HepG2 (cell line): ENCODE results near the gene CENPP. TPM values are rescaled to one million over a fixed set of nuclear protein-coding genes. Genes with fewer than 3 reads are reported as not detected.

ENCODE experiments used
- ATAC-seq: fragments of 200-7000 bp; cut with Tn5 transposase; 3 replicates; pipeline ENCODE4 v1.9.1; 2020; ENCODE audit warnings: mild to moderate bottlenecking, moderate library complexity
- BruUV-seq: library from RNA; stranded (reverse); fragments of 400-500 nt; replicated peaks from 2 replicates; lab custom pipeline; 2021; lab: Mats Ljungman, UMichigan
- CTCF ChIA-PET: fragments of 300-600 bp; formaldehyde crosslinking; extraction: SDS; loops from one replicate; lab custom pipeline; 2021; ENCODE audit warnings: low total read pairs, inconsistent platforms, low intra/inter-chr PET ratio; lab: Yijun Ruan, JAX
- POLR2A ChIA-PET: fragments of 350-600 bp; sonication (Branson Sonifier 250); formaldehyde crosslinking; loops from one replicate; lab custom pipeline; 2020; ENCODE audit warnings: antibody characterized with exemption, inconsistent platforms; lab: Yijun Ruan, JAX
- DNase-seq: peaks from one replicate; pipeline ENCODE4 v3.0.0-alpha.2; 2015; ENCODE audit warnings: low spot score
- FAIRE-seq: peaks from 3 replicates; lab custom pipeline; 2011; peaks lifted over from hg19 to GRCh38; lab: Jason Lieb, UNC
- H2AFZ ChIP-seq: one replicate; pipeline ENCODE4 v1.6.1; 2011; ENCODE audit warnings: low read length, inconsistent platforms
- H3K27ac ChIP-seq: fragments of 300-600 bp; 3 replicates; pipeline ENCODE4 v1.8.0; 2011; ENCODE audit warnings: mixed run types, mild to moderate bottlenecking, mixed read lengths, low read length, inconsistent platforms; ENCODE audit not compliant: insufficient read depth; ENCODE audit errors: extremely low read length
- H3K27me3 ChIP-seq, 2 experiments: fragments of 200-600 bp in 1 of 2; 2 replicates in 1 of 2; 3 replicates in 1 of 2; pipeline versions ENCODE4 v1.6.0 to v1.8.0; 2011; ENCODE audit warnings: low read length in 2 of 2, mild to moderate bottlenecking in 2 of 2, moderate library complexity in 2 of 2, inconsistent platforms in 1 of 2; ENCODE audit not compliant: insufficient read depth in 2 of 2, control insufficient read depth in 1 of 2
- H3K36me3 ChIP-seq, 2 experiments: fragments of 200-600 bp in 1 of 2; replicated peaks in 1 of 2; 2 replicates in 1 of 2; 3 replicates in 1 of 2; pipeline versions ENCODE4 v1.5.1 to v1.8.0; 2011; ENCODE audit warnings: low read length in 2 of 2, inconsistent platforms in 1 of 2; ENCODE audit not compliant: insufficient read depth in 2 of 2, control insufficient read depth in 1 of 2
- H3K4me1 ChIP-seq: 2 replicates; pipeline ENCODE4 v1.5.1; 2012; ENCODE audit warnings: low read length, inconsistent platforms; ENCODE audit not compliant: insufficient read depth
- H3K4me2 ChIP-seq: 2 replicates; pipeline ENCODE4 v1.6.0; 2011; ENCODE audit warnings: low read depth, low read length, inconsistent platforms
- H3K4me3 ChIP-seq, 3 experiments: fragments of 200-600 bp in 1 of 3; sonication (generic), shearing (Covaris generic) in 1 of 3; replicated peaks in 1 of 3; 2 replicates each; pipeline ENCODE4 v1.5.1; 2011 to 2016; ENCODE audit warnings: low read length in 3 of 3, inconsistent platforms in 2 of 3, low read depth in 2 of 3, mild to moderate bottlenecking in 2 of 3, control low read depth in 1 of 3, mixed read lengths in 1 of 3; ENCODE audit not compliant: insufficient read depth in 1 of 3
- H3K79me2 ChIP-seq: one replicate; pipeline ENCODE4 v1.6.1; 2011; ENCODE audit warnings: low read length, inconsistent platforms; ENCODE audit not compliant: insufficient read depth
- H3K9ac ChIP-seq: 2 replicates; pipeline ENCODE4 v1.6.0; 2011; ENCODE audit warnings: mild to moderate bottlenecking, low read depth, low read length, inconsistent platforms; ENCODE audit not compliant: insufficient read depth
- H3K9me3 ChIP-seq: 2 replicates; pipeline ENCODE4 v1.5.1; 2012; ENCODE audit warnings: mild to moderate bottlenecking, low read length
- H4K20me1 ChIP-seq: 2 replicates; pipeline ENCODE4 v1.6.0; 2011; ENCODE audit warnings: inconsistent platforms, mild to moderate bottlenecking, low read length, moderate library complexity; ENCODE audit not compliant: insufficient read depth
- FOXP1 ChIP-seq, 2 experiments: fragments of 450-650 bp in 1 of 2; IDR thresholded peaks; 2 replicates each; pipeline ENCODE4 v1.6.1; 2017 to 2018; ENCODE audit warnings: antibody characterized with exemption in 1 of 2
- HNRNPL ChIP-seq: fragments of 200-400 bp; formaldehyde crosslinking; IDR thresholded peaks from 2 replicates; pipeline ENCODE4 v1.6.1; 2017; ENCODE audit warnings: mild to moderate bottlenecking, low read depth, low read length
- KDM5B ChIP-seq: sonication (generic); formaldehyde crosslinking; IDR thresholded peaks from 2 replicates; pipeline ENCODE4 v1.4.0; 2020; ENCODE audit warnings: missing genetic modification reagents, mild to moderate bottlenecking, borderline replicate concordance
- MAFG ChIP-seq: sonication (generic); formaldehyde crosslinking; IDR thresholded peaks from 2 replicates; pipeline ENCODE4 v1.5.1; 2020; ENCODE audit warnings: mild to moderate bottlenecking, missing genetic modification reagents
- U2AF2 ChIP-seq: fragments of 200-400 bp; formaldehyde crosslinking; IDR thresholded peaks from 2 replicates; pipeline ENCODE4 v1.6.1; 2017; ENCODE audit warnings: low read depth, mild to moderate bottlenecking, low read length
- ZNF234 ChIP-seq: sonication (generic); formaldehyde crosslinking; conservative IDR thresholded peaks from 2 replicates; pipeline ENCODE4 v1.5.1; 2020; ENCODE audit warnings: mild to moderate bottlenecking, missing genetic modification reagents
- ZNF263 ChIP-seq: sonication (generic); formaldehyde crosslinking; IDR thresholded peaks from 2 replicates; pipeline ENCODE4 v1.4.0; 2020; ENCODE audit warnings: missing genetic modification reagents
- ZNF350 ChIP-seq: sonication (generic); formaldehyde crosslinking; IDR thresholded peaks from 2 replicates; pipeline ENCODE4 v1.4.0; 2020; ENCODE audit warnings: mild to moderate bottlenecking, low read depth, missing genetic modification reagents, borderline replicate concordance
- ZNF569 ChIP-seq: sonication (generic); formaldehyde crosslinking; IDR thresholded peaks from 2 replicates; pipeline ENCODE4 v1.5.0; 2020; ENCODE audit warnings: mild to moderate bottlenecking, missing genetic modification reagents, moderate library complexity, borderline replicate concordance
- ZNF605 ChIP-seq: sonication (generic); formaldehyde crosslinking; IDR thresholded peaks from 2 replicates; pipeline ENCODE4 v1.8.0; 2022; ENCODE audit warnings: mild to moderate bottlenecking, missing genetic modification reagents
- WGBS: methylation state at CpG from one replicate; pipeline ENCODE4 v1.1.6; 2017; ENCODE audit warnings: low lambda C conversion rate; 5-methylcytosine and 5-hydroxymethylcytosine counted together
- in situ Hi-C: cut with HindIII; loops from 2 replicates; pipeline ENCODE4 v1.10.0; 2017; ENCODE audit warnings: low pct_unique_long_range_greater_than_20kb; ENCODE audit not compliant: extremely low pct_ligation_motif_present
- intact Hi-C: fragments of 100-400 bp; cut with micrococcal nuclease; formaldehyde crosslinking; loops from one replicate; pipeline ENCODE4 v1.10.0; 2022; ENCODE audit not compliant: unreplicated experiment
- polyA plus RNA-seq, 8 experiments: library from polyadenylated mRNA; depleted of rRNA in 3 of 8; stranded (reverse) in 7 of 8; unstranded in 1 of 8; fragments of >200 nt; fragmentation: Illumina TruSeq in 4 of 8; extraction: Trizol in 4 of 8; gene quantifications; 2 replicates each; pipeline versions ENCODE4 v1.2.1 to v1.2.3, GENCODE V29; 2011 to 2016; ENCODE audit warnings: low read depth in 4 of 8, missing spikeins in 1 of 8, mixed read lengths in 1 of 8; ENCODE audit not compliant: insufficient read depth in 1 of 8
- total RNA-seq, 5 experiments: library from RNA; depleted of rRNA; stranded (reverse); fragments of >200 nt; fragmentation: Illumina TruSeq; extraction: Trizol; gene quantifications; 2 replicates each; pipeline ENCODE4 v1.2.3, GENCODE V29; 2016; ENCODE audit warnings: low read depth in 1 of 5
- TF ChIP-seq, protein P1 (sequence below): sonication (generic); formaldehyde crosslinking; IDR thresholded peaks from 2 replicates; pipeline ENCODE4 v1.4.0; 2020; ENCODE audit warnings: low read depth, mild to moderate bottlenecking, missing genetic modification reagents
- TF ChIP-seq, protein P2 (sequence below): sonication (generic); formaldehyde crosslinking; conservative IDR thresholded peaks from 2 replicates; pipeline ENCODE4 v1.8.1; 2023; ENCODE audit warnings: missing genetic modification reagents
- TF ChIP-seq, protein P3 (sequence below): IDR thresholded peaks from 2 replicates; pipeline ENCODE4 v1.6.1; 2016; ENCODE audit warnings: missing biosample characterization, missing genetic modification reagents, low read depth

CENPP gene
- total and polyA plus RNA-seq, 2 of the 13 experiments (the other 11 are each of a cell fraction or from before 2014, with no cell fraction given) = 2.0 to 11.4 TPM

DNA sequence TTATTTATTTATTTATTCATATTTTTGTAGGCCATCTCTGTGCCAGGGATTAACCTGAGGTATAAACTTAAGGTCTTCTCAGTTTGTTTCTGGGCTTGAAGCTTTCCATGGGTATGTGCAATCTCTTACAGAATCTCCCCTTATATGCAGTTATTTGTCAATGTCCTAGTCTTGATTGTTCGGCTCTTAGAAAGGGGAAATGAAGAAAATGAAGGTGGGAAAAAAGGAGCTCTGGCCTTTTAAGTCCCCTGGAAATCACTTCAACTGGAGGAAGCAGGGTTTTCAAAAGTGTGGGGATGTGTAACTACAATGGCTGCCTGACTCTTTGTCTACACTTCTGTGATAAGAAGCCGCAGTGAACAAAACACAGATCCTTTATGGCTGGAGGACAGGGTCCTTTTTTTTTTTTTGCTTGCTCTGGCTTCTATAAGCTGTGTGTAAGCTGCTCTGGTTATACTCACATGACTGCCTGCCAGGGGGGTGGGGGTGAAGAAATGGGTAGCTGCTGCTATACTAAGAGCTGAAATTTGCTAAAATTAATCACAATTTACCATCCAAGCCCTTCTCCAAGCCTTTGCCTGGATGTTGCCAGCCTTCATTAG lies 33.7 kb downstream of the CENPP start:
- ChIA-PET CTCF (no interaction called here), POLR2A (no interaction called here)
- no peak overlapping the region for H3K27ac ChIP-seq
- H3K4me1 ChIP-seq = no peaks in the 10 kb centered on the region
- H3K9me3 ChIP-seq = 0 out of 2 replicates have a peak, but pooled peaks cover 6% of the 10 kb centered on the region
- BruUV-seq = no TSS peak
- no peaks in the 10 kb centered on the region for H3K36me3 ChIP-seq
- H3K79me2 ChIP-seq = no peaks in the 10 kb centered on the region
- no peak overlapping the region for H3K4me3 ChIP-seq
- no peak for ATAC-seq
- H4K20me1 ChIP-seq = no peaks in the 10 kb centered on the region
- TF ChIP-seq ZNF263 (CRISPR knock-in tag) = no peak
- TF ChIP-seq, protein P1, sequence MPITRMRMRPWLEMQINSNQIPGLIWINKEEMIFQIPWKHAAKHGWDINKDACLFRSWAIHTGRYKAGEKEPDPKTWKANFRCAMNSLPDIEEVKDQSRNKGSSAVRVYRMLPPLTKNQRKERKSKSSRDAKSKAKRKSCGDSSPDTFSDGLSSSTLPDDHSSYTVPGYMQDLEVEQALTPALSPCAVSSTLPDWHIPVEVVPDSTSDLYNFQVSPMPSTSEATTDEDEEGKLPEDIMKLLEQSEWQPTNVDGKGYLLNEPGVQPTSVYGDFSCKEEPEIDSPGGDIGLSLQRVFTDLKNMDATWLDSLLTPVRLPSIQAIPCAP (CRISPR knock-in tag) = no peak
- intact Hi-C loops = no loop called here
- in situ Hi-C loops = no loop called here
- DNase-seq = no peak
- no peaks in the 10 kb centered on the region for H3K27me3 ChIP-seq
- WGBS = 98% methylated on average over 2 of the region's 2 CpGs
- no peak for FAIRE-seq
- H2AFZ ChIP-seq = no peak overlapping the region
- no peak overlapping the region for H3K9ac ChIP-seq
- H3K4me2 ChIP-seq = no peak overlapping the region

DNA sequence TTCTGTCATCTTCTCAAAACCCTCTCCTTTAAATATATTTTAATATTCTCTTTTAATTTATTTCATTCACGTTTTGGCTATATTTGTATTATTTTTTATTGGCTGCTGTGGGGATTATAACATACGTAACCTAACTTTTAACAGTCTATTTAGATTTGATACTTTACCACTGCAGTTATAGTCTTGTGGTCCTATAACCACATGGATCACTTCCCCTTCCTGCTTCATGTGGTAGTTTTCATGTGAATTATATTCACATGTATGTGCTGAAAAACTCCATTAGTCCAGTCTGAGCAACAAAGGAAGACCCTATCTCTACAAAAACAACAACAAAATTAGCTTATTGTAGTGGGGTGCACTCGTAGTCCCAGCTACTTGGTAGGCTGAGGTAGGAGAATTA lies 34.3 kb downstream of the CENPP start:
- no peak overlapping the region for H3K4me3 ChIP-seq
- no peak overlapping the region for H3K4me2 ChIP-seq
- H3K9ac ChIP-seq = no peak overlapping the region
- CTCF ChIA-PET = no interaction called here
- no peaks in the 10 kb centered on the region for H3K27me3 ChIP-seq
- ATAC-seq (no peak), DNase-seq (no peak), FAIRE-seq (no peak)
- no peaks in the 10 kb centered on the region for H4K20me1 ChIP-seq
- POLR2A ChIA-PET = no interaction called here
- H3K79me2 ChIP-seq = no peaks in the 10 kb centered on the region
- in situ Hi-C loops (no loop called here), intact Hi-C loops (no loop called here)
- BruUV-seq = no TSS peak
- TF ChIP-seq, protein P2, sequence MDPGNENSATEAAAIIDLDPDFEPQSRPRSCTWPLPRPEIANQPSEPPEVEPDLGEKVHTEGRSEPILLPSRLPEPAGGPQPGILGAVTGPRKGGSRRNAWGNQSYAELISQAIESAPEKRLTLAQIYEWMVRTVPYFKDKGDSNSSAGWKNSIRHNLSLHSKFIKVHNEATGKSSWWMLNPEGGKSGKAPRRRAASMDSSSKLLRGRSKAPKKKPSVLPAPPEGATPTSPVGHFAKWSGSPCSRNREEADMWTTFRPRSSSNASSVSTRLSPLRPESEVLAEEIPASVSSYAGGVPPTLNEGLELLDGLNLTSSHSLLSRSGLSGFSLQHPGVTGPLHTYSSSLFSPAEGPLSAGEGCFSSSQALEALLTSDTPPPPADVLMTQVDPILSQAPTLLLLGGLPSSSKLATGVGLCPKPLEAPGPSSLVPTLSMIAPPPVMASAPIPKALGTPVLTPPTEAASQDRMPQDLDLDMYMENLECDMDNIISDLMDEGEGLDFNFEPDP (CRISPR knock-in tag) = no peak
- TF ChIP-seq ZNF234 (CRISPR knock-in tag) (no peak), U2AF2 (no peak), ZNF350 (no peak), ZNF605 (CRISPR knock-in tag) (no peak), KDM5B (no peak), HNRNPL (no peak), ZNF569 (CRISPR knock-in tag) (no peak), FOXP1 (IDR thresholded peaks at IDR 0.05) (no peak), FOXP1 (CRISPR knock-in tag; IDR thresholded peaks at IDR 0.05) (no peak), MAFG (no peak)
- TF ChIP-seq, protein P3, sequence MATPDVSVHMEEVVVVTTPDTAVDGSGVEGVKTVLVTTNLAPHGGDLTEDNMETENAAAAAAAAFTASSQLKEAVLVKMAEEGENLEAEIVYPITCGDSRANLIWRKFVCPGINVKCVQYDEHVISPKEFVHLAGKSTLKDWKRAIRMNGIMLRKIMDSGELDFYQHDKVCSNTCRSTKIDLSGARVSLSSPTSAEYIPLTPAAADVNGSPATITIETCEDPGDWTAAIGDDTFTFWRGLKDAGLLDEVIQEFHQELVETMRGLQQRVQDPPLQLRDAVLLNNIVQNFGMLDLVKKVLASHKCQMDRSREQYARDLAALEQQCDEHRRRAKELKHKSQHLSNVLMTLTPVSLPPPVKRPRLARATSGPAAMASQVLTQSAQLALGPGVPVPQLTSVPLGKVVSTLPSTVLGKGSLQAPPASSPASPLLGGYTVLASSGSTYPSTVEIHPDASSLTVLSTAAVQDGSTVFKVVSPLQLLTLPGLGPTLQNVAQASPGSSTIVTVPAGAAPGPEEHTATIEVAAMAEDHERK (CRISPR knock-in tag) = no peak
- no peak overlapping the region for H2AFZ ChIP-seq
- H3K9me3 ChIP-seq = 0 out of 2 replicates have a peak, but pooled peaks cover 5% of the 10 kb centered on the region
- no peak overlapping the region for H3K27ac ChIP-seq
- H3K36me3 ChIP-seq = no peaks in the 10 kb centered on the region
- 91% methylated on average over 3 of the region's 3 CpGs for WGBS
- H3K4me1 ChIP-seq = no peaks in the 10 kb centered on the region
